OCI-LY7 (cell line): Measurements from ENCODE around the gene PSG3. TPM values are rescaled to one million over a fixed set of nuclear protein-coding genes. Genes with fewer than 3 reads are reported as not detected.
"Not testable (repeated sequence)": the region's sequence is repeated elsewhere in the genome, so short reads cannot be mapped to it uniquely, and the experiment has no call there.

Source experiments
- BruUV-seq: library from RNA; stranded (reverse); fragments of 400-500 nt; replicated peaks from 2 replicates; lab custom pipeline; 2021; lab: Mats Ljungman, UMichigan
- CTCF ChIA-PET: fragments of 300-600 bp; sonication (Branson Sonifier 250); formaldehyde crosslinking; loops from one replicate; lab custom pipeline; 2022; ENCODE audit warnings: antibody characterized with exemption; ENCODE audit not compliant: unreplicated experiment; lab: Charles Lee
- POLR2A ChIA-PET: fragments of 300-600 bp; sonication (Branson Sonifier 250); formaldehyde crosslinking; loops from one replicate; lab custom pipeline; 2022; ENCODE audit warnings: antibody characterized with exemption; lab: Charles Lee
- DNase-seq: peaks from one replicate; pipeline ENCODE4 v3.0.0-alpha.2; 2015; ENCODE audit warnings: low spot score
- H2AFZ ChIP-seq: fragments of 200-600 bp; sonication (generic), shearing (Covaris generic); 2 replicates; pipeline ENCODE4 v1.6.1; 2014; ENCODE audit warnings: mild to moderate bottlenecking, antibody characterized with exemption, low read length, moderate library complexity
- H3K27ac ChIP-seq: fragments of 200-600 bp; sonication (generic); 2 replicates; pipeline ENCODE4 v1.5.1; 2014; ENCODE audit warnings: mixed run types, low read depth, mild to moderate bottlenecking, moderate library complexity, low read length, inconsistent platforms; ENCODE audit not compliant: poor library complexity, severe bottlenecking
- H3K36me3 ChIP-seq: fragments of 200-600 bp; sonication (generic); 2 replicates; pipeline ENCODE4 v1.6.1; 2014; ENCODE audit warnings: mild to moderate bottlenecking, antibody characterized with exemption, low read length, moderate library complexity, mixed read lengths; ENCODE audit not compliant: insufficient read depth
- H3K4me1 ChIP-seq: fragments of 200-600 bp; sonication (generic); 2 replicates; pipeline ENCODE4 v1.5.1; 2014; ENCODE audit warnings: mild to moderate bottlenecking, low read length; ENCODE audit not compliant: insufficient read depth, poor library complexity, severe bottlenecking
- H3K4me2 ChIP-seq: fragments of 200-600 bp; sonication (generic); 2 replicates; pipeline ENCODE4 v1.6.1; 2014; ENCODE audit warnings: mild to moderate bottlenecking, low read length
- H3K4me3 ChIP-seq: fragments of 200-600 bp; sonication (generic); 2 replicates; pipeline ENCODE4 v1.5.1; 2014; ENCODE audit warnings: mild to moderate bottlenecking, low read depth, low read length; ENCODE audit not compliant: poor library complexity, severe bottlenecking
- H3K79me2 ChIP-seq: fragments of 200-600 bp; sonication (generic); 2 replicates; pipeline ENCODE4 v1.6.1; 2016; ENCODE audit warnings: low read depth, mild to moderate bottlenecking, low read length, moderate library complexity, mixed read lengths; ENCODE audit not compliant: insufficient read depth
- H3K9me2 ChIP-seq: fragments of 200-600 bp; sonication (generic); 2 replicates; pipeline ENCODE4 v1.6.1; 2016; ENCODE audit warnings: mild to moderate bottlenecking, low read length, mixed read lengths; ENCODE audit not compliant: insufficient read depth
- H3K9me3 ChIP-seq: fragments of 200-600 bp; sonication (generic); 2 replicates; pipeline ENCODE4 v1.6.1; 2014; ENCODE audit warnings: mild to moderate bottlenecking, mixed run types, low read length, mixed read lengths
- H4K20me1 ChIP-seq: fragments of 200-600 bp; sonication (generic); 2 replicates; pipeline ENCODE4 v1.6.1; 2014; ENCODE audit warnings: mild to moderate bottlenecking, antibody characterized with exemption, low read length, moderate library complexity, mixed read lengths; ENCODE audit not compliant: insufficient read depth
- CTCF ChIP-seq: fragments of 200-600 bp; sonication (generic); conservative IDR thresholded peaks from 2 replicates; pipeline ENCODE4 v1.5.1; 2014; ENCODE audit warnings: mild to moderate bottlenecking, antibody characterized with exemption, low read length, moderate library complexity, mixed read lengths
- EZH2phosphoT487 ChIP-seq: fragments of 200-600 bp; sonication (generic); IDR thresholded peaks from 2 replicates; pipeline ENCODE4 v1.6.1; 2018; ENCODE audit warnings: low read depth, borderline replicate concordance, mild to moderate bottlenecking, mixed run types, antibody characterized with exemption, low read length, moderate library complexity, mixed read lengths
- intact Hi-C: fragments of 100-400 bp; cut with micrococcal nuclease; formaldehyde crosslinking; loops from one replicate; pipeline ENCODE4 v1.10.0; 2022; ENCODE audit not compliant: unreplicated experiment
- total RNA-seq, 2 experiments: library from RNA; depleted of rRNA in 1 of 2; stranded (reverse); fragments of >200 nt in 1 of 2; shearing (Covaris generic) in 1 of 2; gene quantifications; 2 replicates each; pipeline ENCODE4 v1.2.3, GENCODE V29; 2014 to 2022

PSG3 gene
- total RNA-seq, 2 experiments from 2014 or later = not detected

GRCh38 chr19:42695811-42696503 lies 44.3 kb downstream of the PSG3 start:
- no peak for TF ChIP-seq CTCF
- Histone ChIP-seq H3K4me2 (no peak overlapping the region), H3K79me2 (no peaks in the 10 kb centered on the region), H3K27ac (no peak overlapping the region), H3K4me1 (no peaks in the 10 kb centered on the region), H3K9me2 (no peaks in the 10 kb centered on the region), H3K4me3 (no peak overlapping the region), H3K9me3 (no peaks in the 10 kb centered on the region), H4K20me1 (no peaks in the 10 kb centered on the region), H3K36me3 (no peaks in the 10 kb centered on the region), H2AFZ (no peak overlapping the region)
- ChIA-PET CTCF (no interaction called here), POLR2A (no interaction called here)
- DNase-seq = no peak
- BruUV-seq = no TSS peak
- intact Hi-C loops = no loop called here

DNA sequence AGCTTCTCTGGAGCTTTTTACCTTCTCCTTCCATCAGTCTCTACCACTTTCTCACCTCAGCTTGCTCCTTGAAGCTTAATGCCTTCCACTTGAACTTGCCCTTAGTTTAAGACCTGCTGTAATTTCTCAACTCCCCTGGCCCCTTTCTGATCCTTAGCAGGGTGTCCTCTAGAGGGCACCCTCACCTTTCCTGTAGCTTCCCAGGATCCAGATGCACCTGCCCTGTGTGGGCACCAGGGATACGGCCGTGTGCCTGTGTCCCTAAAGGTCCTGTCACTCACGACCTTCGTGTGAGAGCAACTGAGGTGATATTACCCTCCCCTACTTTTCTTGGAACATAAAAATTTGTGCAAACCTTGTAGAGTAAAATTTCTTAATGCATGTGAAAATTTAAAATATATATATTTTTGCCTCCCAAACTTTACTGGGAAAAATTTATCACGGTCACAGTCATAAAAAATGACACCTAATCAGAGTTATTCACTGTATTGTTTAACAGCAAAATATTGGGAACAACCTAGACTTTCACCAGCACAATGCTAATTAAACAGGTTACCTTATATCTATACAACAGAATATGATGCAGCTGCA lies 46.4 kb downstream of the PSG3 start:
- intact Hi-C loops = no loop called here
- no peaks in the 10 kb centered on the region for H4K20me1 ChIP-seq
- no peaks in the 10 kb centered on the region for H3K36me3 ChIP-seq
- ChIA-PET POLR2A (no interaction called here), CTCF (no interaction called here)
- no peaks in the 10 kb centered on the region for H3K4me1 ChIP-seq
- no peak overlapping the region for H3K4me2 ChIP-seq
- no peaks in the 10 kb centered on the region for H3K79me2 ChIP-seq
- H3K9me3 ChIP-seq = no peaks in the 10 kb centered on the region
- no peaks in the 10 kb centered on the region for H3K9me2 ChIP-seq
- H2AFZ ChIP-seq = no peak overlapping the region
- H3K27ac ChIP-seq = no peak overlapping the region
- H3K4me3 ChIP-seq = no peak overlapping the region
- peak; percentile 81 for TF ChIP-seq CTCF
- no peak for TF ChIP-seq EZH2phosphoT487
- BruUV-seq = no TSS peak
- DNase-seq = peak; percentile 24

GRCh38 chr19:42683917-42684513 lies 56.3 kb downstream of the PSG3 start:
- Histone ChIP-seq H4K20me1 (no peaks in the 10 kb centered on the region), H3K79me2 (no peaks in the 10 kb centered on the region), H2AFZ (no peak overlapping the region), H3K4me1 (no peaks in the 10 kb centered on the region), H3K9me3 (peaks cover 19% of the 10 kb centered on the region; the same call in 1 of the 2 replicates), H3K9me2 (no peaks in the 10 kb centered on the region), H3K36me3 (no peaks in the 10 kb centered on the region), H3K4me2 (no peak overlapping the region), H3K4me3 (no peak overlapping the region), H3K27ac (no peak overlapping the region)
- CTCF ChIA-PET = no interaction called here
- no TSS peak for BruUV-seq
- peak; percentile 33 for DNase-seq
- no peak for TF ChIP-seq EZH2phosphoT487
- TF ChIP-seq CTCF = peak; percentile 93
- POLR2A ChIA-PET = no interaction called here
- intact Hi-C loops = no loop called here

- H3K9me2 ChIP-seq, H2AFZ ChIP-seq, H3K4me2 ChIP-seq, H3K9me3 ChIP-seq, H4K20me1 ChIP-seq, POLR2A ChIA-PET, H3K27ac ChIP-seq, BruUV-seq, intact Hi-C loops, CTCF ChIA-PET, H3K79me2 ChIP-seq, DNase-seq, H3K4me1 ChIP-seq, H3K4me3 ChIP-seq, H3K36me3 ChIP-seq: not testable (repeated sequence)
These were observed 64.0 kb downstream of the PSG3 start for GRCh38 chr19:42676326-42676725.
